CD4-positive, alpha-beta T cell (primary cell): ENCODE results near the gene KCNC1. TPM values are rescaled to one million over a fixed set of nuclear protein-coding genes. Genes with fewer than 3 reads are reported as not detected.

ENCODE experiments used
- ATAC-seq: fragments of 200-7000 bp; cut with Tn5 transposase; one replicate; pipeline ENCODE4 v1.10.0; 2022; ENCODE audit warnings: mild to moderate bottlenecking; ENCODE audit not compliant: poor library complexity
- CTCF ChIA-PET: fragments of 350-600 bp; sonication (Branson Sonifier 250); formaldehyde crosslinking; loops from one replicate; lab custom pipeline; 2021; ENCODE audit warnings: antibody characterized with exemption, inconsistent platforms; lab: Charles Lee
- POLR2A ChIA-PET: fragments of 350-600 bp; sonication (Branson Sonifier 250); formaldehyde crosslinking; loops from one replicate; lab custom pipeline; 2021; ENCODE audit warnings: antibody characterized with exemption, inconsistent platforms; lab: Charles Lee
- DNase-seq, 14 experiments: peaks; one replicate each; pipeline ENCODE4 v3.0.0-alpha.2; 2013 to 2020; ENCODE audit warnings: mixed read lengths in 2 of 14
- H3K27ac ChIP-seq, 2 donors: one replicate each; pipeline versions ENCODE4 v1.5.1 to v1.7.0; 2013; ENCODE audit warnings: low read length in 2 of 2, low read depth in 1 of 2, mild to moderate bottlenecking in 1 of 2
- H3K27me3 ChIP-seq, 2 experiments: 1 replicate in 1 of 2; 2 replicates in 1 of 2; pipeline versions ENCODE4 v1.6.1 to v1.7.0; 2013; ENCODE audit warnings: low read length in 2 of 2, control low read depth in 1 of 2, mild to moderate bottlenecking in 1 of 2, moderate library complexity in 1 of 2; ENCODE audit not compliant: insufficient read depth in 2 of 2, control insufficient read depth in 1 of 2
- H3K36me3 ChIP-seq: one replicate; pipeline ENCODE4 v1.6.1; 2013; ENCODE audit warnings: low read length, control low read depth; ENCODE audit not compliant: insufficient read depth
- H3K4me1 ChIP-seq: one replicate; pipeline ENCODE4 v1.6.1; 2013; ENCODE audit warnings: low read length, control low read depth; ENCODE audit not compliant: insufficient read depth
- H3K4me3 ChIP-seq: one replicate; pipeline ENCODE4 v1.5.1; 2013; ENCODE audit warnings: mild to moderate bottlenecking, low read length, moderate library complexity
- H3K9me3 ChIP-seq, 2 experiments: 1 replicate in 1 of 2; 2 replicates in 1 of 2; pipeline versions ENCODE4 v1.6.1 to v1.7.0; 2013; ENCODE audit warnings: low read length in 2 of 2, mild to moderate bottlenecking in 2 of 2, control low read depth in 1 of 2, moderate library complexity in 1 of 2; ENCODE audit not compliant: control insufficient read depth in 1 of 2, insufficient read depth in 1 of 2
- H3K27ac Mint-ChIP-seq: one replicate; pipeline ENCODE4 v1.8.0; 2020; ENCODE audit warnings: mixed read lengths
- H3K27me3 Mint-ChIP-seq: one replicate; pipeline ENCODE4 v1.8.0; 2021; ENCODE audit warnings: mixed read lengths
- H3K36me3 Mint-ChIP-seq: one replicate; pipeline ENCODE4 v1.8.0; 2021; ENCODE audit warnings: low read depth, mixed read lengths
- H3K4me1 Mint-ChIP-seq: one replicate; pipeline ENCODE4 v1.8.0; 2021; ENCODE audit warnings: low read depth, mixed read lengths
- H3K4me3 Mint-ChIP-seq: one replicate; pipeline ENCODE4 v1.8.0; 2020; ENCODE audit warnings: mild to moderate bottlenecking, mixed read lengths
- H3K9me3 Mint-ChIP-seq: one replicate; pipeline ENCODE4 v1.8.0; 2020; ENCODE audit warnings: mixed read lengths
- intact Hi-C, 2 experiments: fragments of 100-400 bp; cut with DNase I in 1 of 2; cut with micrococcal nuclease in 1 of 2; formaldehyde crosslinking; loops; one replicate each; pipeline versions ENCODE4 v1.15.1 to v1.9.0; 2023 to 2025; cut with DNase I, micrococcal nuclease
- total RNA-seq, 174 experiments: library from RNA in 2 of 174; stranded (reverse) in 2 of 174; gene quantifications; one replicate each; pipeline ENCODE4 v1.2.3 and lab custom pipeline; 2021 to 2026
- TF ChIP-seq, protein P1 (sequence below): fragments of 200-600 bp; IDR thresholded peaks from one replicate; pipeline ENCODE4 v1.8.0; 2022; ENCODE audit warnings: antibody characterized with exemption, mild to moderate bottlenecking

Gene KCNC1
- total RNA-seq, 2 experiments from 2014 or later = not detected

DNA sequence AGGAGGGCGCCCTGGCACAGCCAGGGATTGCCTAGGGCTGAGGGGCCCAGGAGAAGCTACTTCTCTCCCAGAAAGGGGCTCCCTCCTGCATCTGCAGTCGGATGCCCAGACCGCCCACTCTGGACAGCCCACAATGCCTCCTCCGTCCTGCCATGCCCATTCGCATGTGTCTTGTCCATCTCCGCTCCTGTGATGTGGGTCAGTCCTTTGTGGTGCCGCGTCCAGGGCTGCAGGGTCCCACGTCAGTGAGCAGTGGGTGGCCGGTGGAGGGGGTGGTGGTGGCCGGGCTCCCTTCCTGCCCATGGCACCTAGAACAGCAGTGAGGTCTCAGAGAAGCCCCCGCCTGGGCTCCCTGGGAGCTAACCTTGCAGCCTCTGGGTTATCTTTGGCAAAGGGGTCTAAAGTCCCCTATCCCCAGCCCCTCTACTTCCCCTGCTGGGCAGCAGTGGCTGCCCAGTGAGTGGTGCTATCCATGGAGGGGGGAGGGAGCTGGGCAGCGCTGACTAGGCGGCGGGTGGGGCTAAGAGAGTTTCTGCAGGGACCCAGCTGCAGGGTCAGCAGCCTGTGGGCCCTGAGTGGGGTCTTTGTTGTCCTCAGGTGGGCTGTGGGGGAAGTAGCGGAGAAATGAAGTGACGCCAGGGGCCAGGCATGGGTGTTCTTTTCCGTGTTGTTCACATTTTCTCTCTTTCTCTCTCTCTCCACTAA, 41.1 kb downstream of the KCNC1 start:
- POLR2A ChIA-PET = no interaction called here
- H3K27ac Mint-ChIP-seq = no peak overlapping the region
- H3K36me3 Mint-ChIP-seq = no peaks in the 10 kb centered on the region
- TF ChIP-seq, protein P1, sequence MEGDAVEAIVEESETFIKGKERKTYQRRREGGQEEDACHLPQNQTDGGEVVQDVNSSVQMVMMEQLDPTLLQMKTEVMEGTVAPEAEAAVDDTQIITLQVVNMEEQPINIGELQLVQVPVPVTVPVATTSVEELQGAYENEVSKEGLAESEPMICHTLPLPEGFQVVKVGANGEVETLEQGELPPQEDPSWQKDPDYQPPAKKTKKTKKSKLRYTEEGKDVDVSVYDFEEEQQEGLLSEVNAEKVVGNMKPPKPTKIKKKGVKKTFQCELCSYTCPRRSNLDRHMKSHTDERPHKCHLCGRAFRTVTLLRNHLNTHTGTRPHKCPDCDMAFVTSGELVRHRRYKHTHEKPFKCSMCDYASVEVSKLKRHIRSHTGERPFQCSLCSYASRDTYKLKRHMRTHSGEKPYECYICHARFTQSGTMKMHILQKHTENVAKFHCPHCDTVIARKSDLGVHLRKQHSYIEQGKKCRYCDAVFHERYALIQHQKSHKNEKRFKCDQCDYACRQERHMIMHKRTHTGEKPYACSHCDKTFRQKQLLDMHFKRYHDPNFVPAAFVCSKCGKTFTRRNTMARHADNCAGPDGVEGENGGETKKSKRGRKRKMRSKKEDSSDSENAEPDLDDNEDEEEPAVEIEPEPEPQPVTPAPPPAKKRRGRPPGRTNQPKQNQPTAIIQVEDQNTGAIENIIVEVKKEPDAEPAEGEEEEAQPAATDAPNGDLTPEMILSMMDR = no peak
- no peaks in the 10 kb centered on the region for H3K27me3 Mint-ChIP-seq
- Histone ChIP-seq H3K27ac (no peak overlapping the region), H3K4me3 (no peak overlapping the region), H3K36me3 (no peaks in the 10 kb centered on the region), H3K27me3 (no peaks in the 10 kb centered on the region), H3K9me3 (peaks cover 0 to 14% of the 10 kb centered on the region in 2 experiments), H3K4me1 (no peaks in the 10 kb centered on the region)
- CTCF ChIA-PET = no interaction called here
- ATAC-seq (no peak), DNase-seq (no peak)
- H3K4me1 Mint-ChIP-seq = no peaks in the 10 kb centered on the region
- intact Hi-C loops = no loop called here
- no peaks in the 10 kb centered on the region for H3K9me3 Mint-ChIP-seq
- H3K4me3 Mint-ChIP-seq = no peak overlapping the region

DNA sequence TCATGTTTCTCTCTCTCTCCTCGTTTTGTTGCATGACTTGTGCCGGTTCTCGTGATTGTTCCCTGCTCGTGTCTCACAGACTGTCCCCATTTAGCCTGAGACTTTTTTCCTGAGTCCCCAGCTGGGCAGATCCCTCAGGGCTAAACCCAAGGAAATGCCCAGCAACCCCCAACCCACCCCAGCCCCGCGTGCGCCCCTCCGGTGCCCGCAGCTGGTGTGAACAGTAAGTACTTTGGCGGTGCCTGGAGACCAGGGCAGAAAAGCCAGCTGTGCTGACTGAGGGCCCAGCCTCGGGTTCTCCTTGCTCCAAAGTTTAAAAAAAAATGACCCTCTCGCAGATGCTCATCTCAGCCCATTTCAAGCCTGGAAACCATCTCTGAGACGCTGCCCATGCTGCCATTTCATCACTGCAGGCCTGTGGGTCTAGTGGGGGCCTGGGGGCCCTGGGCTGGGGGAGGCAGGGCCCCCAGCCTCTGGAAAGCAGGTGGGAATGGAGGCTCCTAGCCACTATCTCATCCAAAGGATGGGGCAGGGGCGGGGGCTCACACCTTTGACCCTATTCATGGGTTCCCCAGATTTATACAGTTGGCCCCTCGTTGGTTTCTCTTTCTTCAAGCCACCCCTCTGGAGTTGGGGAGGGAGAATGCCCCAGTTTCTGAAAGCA, 41.8 kb downstream of the KCNC1 start:
- H3K27me3 Mint-ChIP-seq = no peaks in the 10 kb centered on the region
- no peak for ATAC-seq
- H3K4me3 Mint-ChIP-seq = no peak overlapping the region
- no peak overlapping the region for H3K27ac Mint-ChIP-seq
- H3K27me3 ChIP-seq = no peaks in the 10 kb centered on the region
- no peaks in the 10 kb centered on the region for H3K36me3 ChIP-seq
- TF ChIP-seq, protein P1 = no peak
- peaks cover 0 to 14% of the 10 kb centered on the region in 2 experiments for H3K9me3 ChIP-seq
- CTCF ChIA-PET = no interaction called here
- H3K4me1 Mint-ChIP-seq = no peaks in the 10 kb centered on the region
- intact Hi-C loops = no loop called here
- DNase-seq = no peak
- POLR2A ChIA-PET = no interaction called here
- H3K9me3 Mint-ChIP-seq = no peaks in the 10 kb centered on the region
- H3K4me3 ChIP-seq = no peak overlapping the region
- no peak overlapping the region for H3K27ac ChIP-seq
- H3K4me1 ChIP-seq = no peaks in the 10 kb centered on the region
- H3K36me3 Mint-ChIP-seq = no peaks in the 10 kb centered on the region

DNA sequence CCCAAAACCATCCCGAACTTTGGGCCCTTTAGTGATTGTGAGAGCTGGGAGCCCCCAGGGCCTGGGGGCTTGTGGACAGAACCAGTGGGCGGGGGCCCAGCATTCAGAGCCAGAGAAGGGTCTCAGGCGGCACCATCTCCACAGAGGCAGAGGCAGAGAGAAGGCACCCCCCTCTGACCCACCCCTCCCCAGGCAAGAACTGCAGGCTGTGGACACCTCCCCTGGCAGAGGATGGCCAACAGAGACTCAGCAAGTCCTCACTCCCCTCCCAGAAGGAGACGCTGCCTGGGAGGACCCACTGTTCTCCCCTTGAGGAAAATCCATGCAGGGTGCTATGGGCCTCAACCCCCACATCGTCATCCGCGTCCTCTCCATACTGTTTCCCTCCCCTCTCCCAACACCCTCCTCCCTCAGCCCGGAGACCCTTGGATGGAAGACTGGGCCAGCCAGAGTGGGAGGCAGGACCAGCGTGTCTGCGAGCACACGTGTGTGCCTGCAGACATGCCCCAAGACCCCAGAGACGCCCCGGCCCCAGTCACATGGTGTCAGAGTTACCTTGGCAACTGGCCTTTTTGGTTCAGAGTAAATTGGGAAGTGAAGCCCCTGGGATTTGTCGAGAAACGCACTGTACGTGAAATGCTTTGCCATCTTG, 42.6 kb downstream of the KCNC1 start:
- Mint-ChIP-seq H3K4me1 (no peaks in the 10 kb centered on the region), H3K36me3 (no peaks in the 10 kb centered on the region), H3K27me3 (no peaks in the 10 kb centered on the region), H3K9me3 (no peaks in the 10 kb centered on the region), H3K27ac (no peak overlapping the region), H3K4me3 (no peak overlapping the region)
- no peaks in the 10 kb centered on the region for H3K4me1 ChIP-seq
- intact Hi-C loops = no loop called here
- H3K27ac ChIP-seq = no peak overlapping the region
- H3K4me3 ChIP-seq = no peak overlapping the region
- no peak for ATAC-seq
- peaks cover 0 to 7% of the 10 kb centered on the region in 2 experiments for H3K9me3 ChIP-seq
- ChIA-PET CTCF (no interaction called here), POLR2A (no interaction called here)
- DNase-seq = no peak
- H3K36me3 ChIP-seq = no peaks in the 10 kb centered on the region
- TF ChIP-seq, protein P1 = no peak
- no peaks in the 10 kb centered on the region for H3K27me3 ChIP-seq
